ENCODE data around the gene RTL1.

The RTL1 gene

DNA sequence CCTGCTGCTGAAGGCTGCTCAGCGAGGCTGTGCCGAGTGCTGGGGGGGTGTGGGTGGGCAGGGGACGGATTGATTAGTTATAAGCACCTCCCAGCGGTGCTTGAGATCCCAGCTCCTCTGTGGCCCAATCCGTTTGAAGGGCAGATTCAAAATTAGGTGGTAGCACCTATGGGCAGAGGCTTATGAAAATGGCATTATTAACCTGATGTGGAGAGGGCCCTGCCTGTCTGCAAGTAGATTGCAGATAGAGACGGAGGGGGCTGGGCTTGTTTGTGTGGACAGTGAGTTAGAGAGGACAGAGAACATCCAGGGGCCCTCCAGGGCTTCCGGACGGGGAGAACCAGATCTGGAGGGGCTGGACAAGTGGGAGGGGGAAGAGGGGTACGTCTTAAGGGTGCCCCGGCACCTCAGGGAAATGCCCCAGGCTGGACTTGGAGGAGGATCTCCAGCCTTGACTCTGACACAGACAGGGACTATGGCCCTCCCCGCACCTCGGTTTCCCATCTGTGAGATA lies at the start of gene RTL1:
TSS of gene RTL1 (minus strand) at position 51 of the 514 bp plus-strand sequence. CDS start 18,934 bp downstream, outside the sequence.
- no peaks in the 10 kb centered on the region for H4K20me1 ChIP-seq (ENCODE audit: low read depth, low read length)
- no peaks in the 10 kb centered on the region for H3K9me2 ChIP-seq (replicated peaks; ENCODE audit: insufficient read depth, low read length)
- no peaks in the 10 kb centered on the region for H3K36me3 ChIP-seq (ENCODE audit: low read length)
- TF ChIP-seq EZH2phosphoT487 (conservative IDR thresholded peaks at IDR 0.05; ENCODE audit: low read length) = no peak
- TF ChIP-seq, protein P1, sequence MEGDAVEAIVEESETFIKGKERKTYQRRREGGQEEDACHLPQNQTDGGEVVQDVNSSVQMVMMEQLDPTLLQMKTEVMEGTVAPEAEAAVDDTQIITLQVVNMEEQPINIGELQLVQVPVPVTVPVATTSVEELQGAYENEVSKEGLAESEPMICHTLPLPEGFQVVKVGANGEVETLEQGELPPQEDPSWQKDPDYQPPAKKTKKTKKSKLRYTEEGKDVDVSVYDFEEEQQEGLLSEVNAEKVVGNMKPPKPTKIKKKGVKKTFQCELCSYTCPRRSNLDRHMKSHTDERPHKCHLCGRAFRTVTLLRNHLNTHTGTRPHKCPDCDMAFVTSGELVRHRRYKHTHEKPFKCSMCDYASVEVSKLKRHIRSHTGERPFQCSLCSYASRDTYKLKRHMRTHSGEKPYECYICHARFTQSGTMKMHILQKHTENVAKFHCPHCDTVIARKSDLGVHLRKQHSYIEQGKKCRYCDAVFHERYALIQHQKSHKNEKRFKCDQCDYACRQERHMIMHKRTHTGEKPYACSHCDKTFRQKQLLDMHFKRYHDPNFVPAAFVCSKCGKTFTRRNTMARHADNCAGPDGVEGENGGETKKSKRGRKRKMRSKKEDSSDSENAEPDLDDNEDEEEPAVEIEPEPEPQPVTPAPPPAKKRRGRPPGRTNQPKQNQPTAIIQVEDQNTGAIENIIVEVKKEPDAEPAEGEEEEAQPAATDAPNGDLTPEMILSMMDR (IDR thresholded peaks at IDR 0.05; ENCODE audit: insufficient read depth, low read length, poor library complexity, severe bottlenecking) = no peak
- H3K27me3 ChIP-seq (ENCODE audit: low read length) = no peaks in the 10 kb centered on the region
- H3K79me2 ChIP-seq (ENCODE audit: insufficient read depth, low read length) = no peaks in the 10 kb centered on the region
- H3K27ac ChIP-seq (ENCODE audit: low read depth, low read length) = no peak within 1 kb of the TSS
- no peaks in the 10 kb centered on the region for H3F3A ChIP-seq (ENCODE audit: insufficient read depth)
- no peak within 1 kb of the TSS for H3K9ac ChIP-seq (ENCODE audit: low read length)
- no peaks in the 10 kb centered on the region for H3K9me3 ChIP-seq (ENCODE audit: insufficient read depth, low read length)
- no peak within 1 kb of the TSS for H2AFZ ChIP-seq (ENCODE audit: low read depth, low read length, severe bottlenecking)
- no peak within 1 kb of the TSS for H3K4me3 ChIP-seq (ENCODE audit: insufficient read depth, low read length, poor library complexity, severe bottlenecking)
- H3K4me2 ChIP-seq (ENCODE audit: low read depth, low read length, poor library complexity, severe bottlenecking) = no peak within 1 kb of the TSS

- no peak overlapping the region for H2AFZ ChIP-seq (ENCODE audit: low read depth, low read length, severe bottlenecking)
- H3K36me3 ChIP-seq (ENCODE audit: low read length) = no peaks in the 10 kb centered on the region
- H4K20me1 ChIP-seq (ENCODE audit: low read depth, low read length) = no peaks in the 10 kb centered on the region
- no peak overlapping the region for H3K4me3 ChIP-seq (ENCODE audit: insufficient read depth, low read length, poor library complexity, severe bottlenecking)
- no peaks in the 10 kb centered on the region for H3K9me2 ChIP-seq (replicated peaks; ENCODE audit: insufficient read depth, low read length)
- H3F3A ChIP-seq (ENCODE audit: insufficient read depth) = no peaks in the 10 kb centered on the region
- no peak overlapping the region for H3K4me2 ChIP-seq (ENCODE audit: low read depth, low read length, poor library complexity, severe bottlenecking)
- H3K9me3 ChIP-seq (ENCODE audit: insufficient read depth, low read length) = no peaks in the 10 kb centered on the region
- TF ChIP-seq EZH2phosphoT487 (conservative IDR thresholded peaks at IDR 0.05; ENCODE audit: low read length) = no peak
- no peaks in the 10 kb centered on the region for H3K27me3 ChIP-seq (ENCODE audit: low read length)
- no peak overlapping the region for H3K9ac ChIP-seq (ENCODE audit: low read length)
- no peak overlapping the region for H3K27ac ChIP-seq (ENCODE audit: low read depth, low read length)
- H3K79me2 ChIP-seq (ENCODE audit: insufficient read depth, low read length) = no peaks in the 10 kb centered on the region
These were observed 46.5 kb upstream of the RTL1 start for GRCh38 chr14:100950024-100950423.

DNA sequence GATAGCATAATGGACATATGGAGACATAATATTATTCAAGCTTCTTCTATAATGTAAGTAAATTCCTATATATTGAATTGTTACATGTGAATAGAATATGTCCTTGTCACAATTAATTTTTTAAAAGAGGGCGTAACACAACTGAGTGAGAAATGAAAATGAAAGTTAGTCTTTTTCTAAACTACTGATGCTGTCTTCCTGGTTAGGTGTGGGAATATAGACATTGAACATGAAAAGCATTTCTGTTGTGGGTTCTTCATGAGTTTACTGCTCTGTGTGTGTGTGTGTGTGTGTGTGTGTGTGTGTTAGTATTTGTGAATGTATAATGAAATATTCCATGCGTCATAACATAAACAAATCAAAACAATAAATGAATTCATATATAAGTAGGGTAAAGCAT lies 40.5 kb upstream of the RTL1 start:
- Histone ChIP-seq H3K9me3 (ENCODE audit: insufficient read depth, low read length) (no peaks in the 10 kb centered on the region), H3K9me2 (replicated peaks; ENCODE audit: insufficient read depth, low read length) (no peaks in the 10 kb centered on the region), H3K4me2 (ENCODE audit: low read depth, low read length, poor library complexity, severe bottlenecking) (no peak overlapping the region), H3K9ac (ENCODE audit: low read length) (no peak overlapping the region), H3K36me3 (ENCODE audit: low read length) (no peaks in the 10 kb centered on the region), H3K4me3 (ENCODE audit: insufficient read depth, low read length, poor library complexity, severe bottlenecking) (no peak overlapping the region), H3K27me3 (ENCODE audit: low read length) (no peaks in the 10 kb centered on the region), H4K20me1 (ENCODE audit: low read depth, low read length) (no peaks in the 10 kb centered on the region), H3F3A (ENCODE audit: insufficient read depth) (no peaks in the 10 kb centered on the region), H2AFZ (ENCODE audit: low read depth, low read length, severe bottlenecking) (no peak overlapping the region), H3K79me2 (ENCODE audit: insufficient read depth, low read length) (no peaks in the 10 kb centered on the region), H3K27ac (ENCODE audit: low read depth, low read length) (no peak overlapping the region)
- no peak for TF ChIP-seq EZH2phosphoT487 (conservative IDR thresholded peaks at IDR 0.05; ENCODE audit: low read length)
- TF ChIP-seq, protein P1 (IDR thresholded peaks at IDR 0.05; ENCODE audit: insufficient read depth, low read length, poor library complexity, severe bottlenecking) = no peak

DNA sequence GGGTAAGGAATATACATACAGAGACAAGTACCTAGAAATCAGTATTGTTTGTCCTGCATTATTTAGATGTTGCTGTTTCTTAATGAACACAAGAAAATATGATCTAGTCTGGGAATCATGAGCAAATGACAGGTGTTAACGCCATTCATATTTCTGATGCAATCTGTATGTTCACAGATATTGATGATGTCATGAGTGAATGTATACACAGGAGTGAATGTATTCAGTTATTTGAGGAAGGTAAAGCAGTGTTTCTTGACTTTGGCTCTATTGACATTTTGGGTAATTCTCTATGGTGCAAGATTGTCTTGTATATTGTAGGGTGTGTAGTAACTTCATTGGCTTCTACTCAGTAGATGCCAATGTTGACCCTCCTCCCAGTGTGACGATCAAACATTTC lies 26.7 kb upstream of the RTL1 start:
- Histone ChIP-seq H3K79me2 (ENCODE audit: insufficient read depth, low read length) (no peaks in the 10 kb centered on the region), H4K20me1 (ENCODE audit: low read depth, low read length) (no peaks in the 10 kb centered on the region), H3K27me3 (ENCODE audit: low read length) (no peaks in the 10 kb centered on the region), H2AFZ (ENCODE audit: low read depth, low read length, severe bottlenecking) (no peak overlapping the region), H3F3A (ENCODE audit: insufficient read depth) (no peaks in the 10 kb centered on the region), H3K4me3 (ENCODE audit: insufficient read depth, low read length, poor library complexity, severe bottlenecking) (no peak overlapping the region), H3K27ac (ENCODE audit: low read depth, low read length) (no peak overlapping the region), H3K9me2 (replicated peaks; ENCODE audit: insufficient read depth, low read length) (no peaks in the 10 kb centered on the region), H3K9me3 (ENCODE audit: insufficient read depth, low read length) (no peaks in the 10 kb centered on the region), H3K9ac (ENCODE audit: low read length) (no peak overlapping the region), H3K36me3 (ENCODE audit: low read length) (no peaks in the 10 kb centered on the region), H3K4me2 (ENCODE audit: low read depth, low read length, poor library complexity, severe bottlenecking) (no peak overlapping the region)
- TF ChIP-seq, protein P1 (IDR thresholded peaks at IDR 0.05; ENCODE audit: insufficient read depth, low read length, poor library complexity, severe bottlenecking) = no peak
- no peak for TF ChIP-seq EZH2phosphoT487 (conservative IDR thresholded peaks at IDR 0.05; ENCODE audit: low read length)
